SK-N-SH (cell line): ENCODE measurements around the gene HYLS1.

Experiments used
- ELF1 ChIP-seq: IDR thresholded peaks from 2 replicates; pipeline ENCODE4 v1.4.0; 2012
- GATA2 ChIP-seq: sonication (generic); formaldehyde crosslinking; IDR thresholded peaks from 2 replicates; pipeline ENCODE4 v1.5.0; 2020; ENCODE audit warnings: mild to moderate bottlenecking, missing genetic modification reagents
- JUND ChIP-seq: IDR thresholded peaks from 2 replicates; pipeline ENCODE4 v1.4.0; 2012
- NFIC ChIP-seq: IDR thresholded peaks from 2 replicates; pipeline ENCODE4 v1.4.0; 2012; ENCODE audit warnings: borderline replicate concordance
- RAD21 ChIP-seq: IDR thresholded peaks from 2 replicates; pipeline ENCODE4 v1.6.1; 2012; ENCODE audit warnings: mild to moderate bottlenecking, low read length
- SMC3 ChIP-seq: IDR thresholded peaks from 2 replicates; pipeline ENCODE4 v1.6.1; 2012; ENCODE audit warnings: low read depth, low read length, improper control_type of control experiment
- TF ChIP-seq, protein P1 (sequence below): fragments of 200-600 bp; sonication (generic); IDR thresholded peaks from 2 replicates; pipeline ENCODE4 v1.6.1; 2017; ENCODE audit warnings: antibody characterized with exemption, mild to moderate bottlenecking, moderate library complexity

DNA sequence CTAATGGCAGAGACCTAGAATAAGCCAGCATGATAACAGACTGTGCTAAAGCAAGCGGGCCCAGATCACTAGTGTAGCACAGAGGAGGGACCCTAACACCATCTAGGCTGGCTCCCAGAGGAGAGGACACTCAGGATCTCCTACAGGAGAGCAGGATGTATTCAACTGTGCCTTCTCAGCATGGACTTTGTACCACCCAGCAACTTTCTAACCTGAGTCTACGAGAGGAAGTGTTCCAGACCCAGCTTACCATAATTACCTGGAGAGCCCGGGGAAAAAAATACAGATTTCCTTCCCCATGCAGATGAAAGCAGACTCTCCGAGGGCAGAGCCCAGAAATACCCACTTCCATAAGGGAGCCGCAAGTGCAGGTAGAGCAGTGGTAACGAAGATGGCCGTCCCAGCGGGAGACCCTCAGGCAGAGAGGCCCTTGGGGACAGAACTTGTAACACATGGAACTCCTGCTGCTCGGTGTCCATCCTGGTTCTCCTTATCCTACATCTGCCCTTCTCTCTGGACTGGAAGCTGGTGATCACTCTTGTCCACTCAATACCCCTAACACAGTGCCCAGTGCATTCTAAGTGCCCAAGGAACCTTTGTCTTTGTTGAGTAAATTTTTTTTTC is 37.0 kb downstream of the HYLS1 start:
- TF ChIP-seq, protein P1, sequence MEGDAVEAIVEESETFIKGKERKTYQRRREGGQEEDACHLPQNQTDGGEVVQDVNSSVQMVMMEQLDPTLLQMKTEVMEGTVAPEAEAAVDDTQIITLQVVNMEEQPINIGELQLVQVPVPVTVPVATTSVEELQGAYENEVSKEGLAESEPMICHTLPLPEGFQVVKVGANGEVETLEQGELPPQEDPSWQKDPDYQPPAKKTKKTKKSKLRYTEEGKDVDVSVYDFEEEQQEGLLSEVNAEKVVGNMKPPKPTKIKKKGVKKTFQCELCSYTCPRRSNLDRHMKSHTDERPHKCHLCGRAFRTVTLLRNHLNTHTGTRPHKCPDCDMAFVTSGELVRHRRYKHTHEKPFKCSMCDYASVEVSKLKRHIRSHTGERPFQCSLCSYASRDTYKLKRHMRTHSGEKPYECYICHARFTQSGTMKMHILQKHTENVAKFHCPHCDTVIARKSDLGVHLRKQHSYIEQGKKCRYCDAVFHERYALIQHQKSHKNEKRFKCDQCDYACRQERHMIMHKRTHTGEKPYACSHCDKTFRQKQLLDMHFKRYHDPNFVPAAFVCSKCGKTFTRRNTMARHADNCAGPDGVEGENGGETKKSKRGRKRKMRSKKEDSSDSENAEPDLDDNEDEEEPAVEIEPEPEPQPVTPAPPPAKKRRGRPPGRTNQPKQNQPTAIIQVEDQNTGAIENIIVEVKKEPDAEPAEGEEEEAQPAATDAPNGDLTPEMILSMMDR = no peak
- TF ChIP-seq JUND = no peak
- TF ChIP-seq RAD21 = no peak
- no peak for TF ChIP-seq SMC3
- no peak for TF ChIP-seq NFIC
- no peak for TF ChIP-seq ELF1
- no peak for TF ChIP-seq GATA2 (CRISPR knock-in tag)
